T-helper 2 cell treated with Interferon-gamma antibody and Interleukin-4, amounts not matched to agents 5 μg/mL and 100 μg/mL, for 36 hours (primary cell): ENCODE results near the gene SCGB3A1.

Source experiments
- DNase-seq: peaks from one replicate; pipeline ENCODE4 v3.0.0; 2021; ENCODE audit warnings: low spot score
- H3K27ac Mint-ChIP-seq: one replicate; pipeline ENCODE4 v1.8.0; 2021; ENCODE audit warnings: mild to moderate bottlenecking, mixed read lengths
- H3K27me3 Mint-ChIP-seq: one replicate; pipeline ENCODE4 v1.8.0; 2021; ENCODE audit warnings: low read depth, mixed read lengths
- H3K36me3 Mint-ChIP-seq: one replicate; pipeline ENCODE4 v1.8.0; 2021; ENCODE audit warnings: low read depth, mixed read lengths
- H3K4me1 Mint-ChIP-seq: one replicate; pipeline ENCODE4 v1.8.0; 2021; ENCODE audit warnings: low read depth, mixed read lengths
- H3K4me3 Mint-ChIP-seq: one replicate; pipeline ENCODE4 v1.8.0; 2022; ENCODE audit warnings: mild to moderate bottlenecking, moderate library complexity, mixed read lengths
- H3K9me3 Mint-ChIP-seq: one replicate; pipeline ENCODE4 v1.8.0; 2021; ENCODE audit warnings: mixed read lengths

The SCGB3A1 gene

DNA sequence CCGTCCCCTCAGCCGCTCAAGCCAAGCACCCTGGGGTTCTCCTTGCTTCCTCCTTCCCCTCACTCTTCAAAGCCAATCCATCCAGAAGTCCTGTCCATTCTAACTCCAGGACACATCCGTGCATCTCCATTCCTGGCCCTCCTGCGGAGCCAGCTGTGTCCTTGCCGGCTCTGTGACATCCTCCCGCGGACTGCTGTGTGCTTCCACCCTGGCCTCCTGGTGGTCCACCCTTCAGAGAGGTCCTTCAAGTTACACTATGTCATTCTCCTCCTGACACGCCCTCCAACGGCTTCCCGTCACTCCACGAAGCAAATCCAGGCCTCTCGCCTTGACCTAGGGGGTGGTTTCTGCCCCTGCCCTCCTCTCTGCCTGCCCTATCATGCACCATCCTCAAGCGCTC lies 13.0 kb upstream of the SCGB3A1 start:
- DNase-seq = no peak
- Mint-ChIP-seq H3K4me3 (no peak overlapping the region), H3K36me3 (no peaks in the 10 kb centered on the region), H3K9me3 (no peaks in the 10 kb centered on the region), H3K4me1 (peaks cover 5% of the 10 kb centered on the region), H3K27ac (no peak overlapping the region), H3K27me3 (no peaks in the 10 kb centered on the region)

- Mint-ChIP-seq H3K9me3 (no peaks in the 10 kb centered on the region), H3K4me1 (peaks cover 3% of the 10 kb centered on the region), H3K27me3 (no peaks in the 10 kb centered on the region), H3K27ac (no peak overlapping the region), H3K4me3 (no peak overlapping the region), H3K36me3 (no peaks in the 10 kb centered on the region)
- no peak for DNase-seq
Measured at GRCh38 chr5:180603076-180603594, 11.8 kb upstream of the SCGB3A1 start.

DNA sequence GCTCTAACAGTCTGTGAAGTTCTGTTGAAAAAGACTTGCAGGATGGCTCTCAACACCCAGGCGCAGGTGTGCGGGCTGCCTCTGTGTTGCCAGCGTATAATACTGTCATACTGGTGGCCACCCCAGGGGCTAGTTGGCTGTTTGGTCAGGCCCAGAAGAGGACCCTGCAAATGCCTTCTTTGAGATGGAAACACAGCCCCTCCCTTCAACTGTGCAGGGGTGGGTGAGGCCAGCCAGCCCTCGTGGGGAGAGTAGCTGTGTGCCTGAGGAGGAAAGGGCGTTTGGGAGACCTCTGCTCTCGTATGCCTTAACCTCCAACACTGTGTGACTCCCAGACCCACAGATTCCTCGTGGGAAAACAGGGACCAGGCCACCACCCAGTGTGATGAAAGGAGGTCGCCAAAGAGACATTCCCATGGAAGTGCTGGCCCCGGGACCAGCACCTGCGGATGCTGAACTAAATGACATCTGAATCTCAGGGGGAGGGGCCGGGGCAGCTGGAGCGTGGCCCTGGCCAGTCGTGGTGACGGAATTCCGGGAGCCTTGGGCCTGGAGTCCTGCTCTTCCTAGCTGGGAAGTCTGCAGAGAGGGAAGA lies 11.3 kb upstream of the SCGB3A1 start:
- no peaks in the 10 kb centered on the region for H3K36me3 Mint-ChIP-seq
- H3K9me3 Mint-ChIP-seq = no peaks in the 10 kb centered on the region
- DNase-seq = no peak
- no peaks in the 10 kb centered on the region for H3K4me1 Mint-ChIP-seq
- no peak overlapping the region for H3K27ac Mint-ChIP-seq
- no peaks in the 10 kb centered on the region for H3K27me3 Mint-ChIP-seq
- no peak overlapping the region for H3K4me3 Mint-ChIP-seq

- Mint-ChIP-seq H3K27ac (no peak overlapping the region), H3K9me3 (no peaks in the 10 kb centered on the region), H3K27me3 (no peaks in the 10 kb centered on the region), H3K4me1 (no peaks in the 10 kb centered on the region), H3K36me3 (no peaks in the 10 kb centered on the region), H3K4me3 (no peak overlapping the region)
- DNase-seq = no peak
Measured at GRCh38 chr5:180601591-180602480, 10.5 kb upstream of the SCGB3A1 start.

DNA sequence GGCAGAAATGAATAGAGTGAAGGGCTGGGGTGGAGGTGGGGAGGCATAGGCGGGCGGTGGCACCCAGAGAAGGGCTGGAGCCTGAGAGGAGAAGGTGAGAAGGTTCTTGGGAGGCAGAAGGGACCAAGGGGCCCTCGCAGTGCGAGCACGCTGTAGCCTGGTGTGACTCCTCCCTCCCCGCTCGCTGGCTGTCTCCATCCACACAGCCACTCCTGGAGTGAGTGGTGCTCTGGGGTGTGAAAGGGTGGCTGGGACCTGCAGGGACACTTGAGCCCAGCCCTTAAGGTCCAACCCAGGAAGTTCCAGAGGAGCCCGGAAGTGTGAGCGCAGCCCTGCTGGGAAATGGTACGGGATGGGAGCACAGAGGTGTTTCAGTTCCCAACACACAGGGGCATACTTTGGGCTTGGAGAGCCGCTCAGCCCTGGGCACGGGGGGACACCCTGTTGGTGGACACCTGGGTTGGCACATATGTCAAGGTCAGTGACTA lies 9.3 kb upstream of the SCGB3A1 start:
- H3K4me1 Mint-ChIP-seq = no peaks in the 10 kb centered on the region
- H3K27me3 Mint-ChIP-seq = no peaks in the 10 kb centered on the region
- no peaks in the 10 kb centered on the region for H3K9me3 Mint-ChIP-seq
- no peak overlapping the region for H3K27ac Mint-ChIP-seq
- no peak for DNase-seq
- no peak overlapping the region for H3K4me3 Mint-ChIP-seq
- no peaks in the 10 kb centered on the region for H3K36me3 Mint-ChIP-seq

- Mint-ChIP-seq H3K4me3 (no peak overlapping the region), H3K9me3 (no peaks in the 10 kb centered on the region), H3K27me3 (no peaks in the 10 kb centered on the region), H3K27ac (no peak overlapping the region), H3K4me1 (no peaks in the 10 kb centered on the region), H3K36me3 (no peaks in the 10 kb centered on the region)
- no peak for DNase-seq
Measured at GRCh38 chr5:180599981-180600553, 8.8 kb upstream of the SCGB3A1 start.

- Mint-ChIP-seq H3K27me3 (no peaks in the 10 kb centered on the region), H3K4me1 (no peaks in the 10 kb centered on the region), H3K36me3 (no peaks in the 10 kb centered on the region), H3K9me3 (no peaks in the 10 kb centered on the region), H3K4me3 (no peak overlapping the region), H3K27ac (no peak overlapping the region)
- no peak for DNase-seq
Measured at GRCh38 chr5:180599590-180599914, 8.3 kb upstream of the SCGB3A1 start.

- H3K9me3 Mint-ChIP-seq = no peaks in the 10 kb centered on the region
- DNase-seq = no peak
- no peaks in the 10 kb centered on the region for H3K27me3 Mint-ChIP-seq
- H3K4me1 Mint-ChIP-seq = no peaks in the 10 kb centered on the region
- no peaks in the 10 kb centered on the region for H3K36me3 Mint-ChIP-seq
- H3K27ac Mint-ChIP-seq = no peak overlapping the region
- no peak overlapping the region for H3K4me3 Mint-ChIP-seq
Measured at GRCh38 chr5:180598797-180599589, 7.7 kb upstream of the SCGB3A1 start.

GRCh38 chr5:180598316-180598701 lies 7.0 kb upstream of the SCGB3A1 start:
- Mint-ChIP-seq H3K9me3 (no peaks in the 10 kb centered on the region), H3K4me3 (no peak overlapping the region), H3K36me3 (no peaks in the 10 kb centered on the region), H3K4me1 (no peaks in the 10 kb centered on the region), H3K27ac (no peak overlapping the region), H3K27me3 (peaks cover 4% of the 10 kb centered on the region)
- no peak for DNase-seq

GRCh38 chr5:180596668-180597231 lies 5.5 kb upstream of the SCGB3A1 start:
- H3K27me3 Mint-ChIP-seq = peaks cover 18% of the 10 kb centered on the region
- DNase-seq = no peak
- H3K36me3 Mint-ChIP-seq = no peaks in the 10 kb centered on the region

DNA sequence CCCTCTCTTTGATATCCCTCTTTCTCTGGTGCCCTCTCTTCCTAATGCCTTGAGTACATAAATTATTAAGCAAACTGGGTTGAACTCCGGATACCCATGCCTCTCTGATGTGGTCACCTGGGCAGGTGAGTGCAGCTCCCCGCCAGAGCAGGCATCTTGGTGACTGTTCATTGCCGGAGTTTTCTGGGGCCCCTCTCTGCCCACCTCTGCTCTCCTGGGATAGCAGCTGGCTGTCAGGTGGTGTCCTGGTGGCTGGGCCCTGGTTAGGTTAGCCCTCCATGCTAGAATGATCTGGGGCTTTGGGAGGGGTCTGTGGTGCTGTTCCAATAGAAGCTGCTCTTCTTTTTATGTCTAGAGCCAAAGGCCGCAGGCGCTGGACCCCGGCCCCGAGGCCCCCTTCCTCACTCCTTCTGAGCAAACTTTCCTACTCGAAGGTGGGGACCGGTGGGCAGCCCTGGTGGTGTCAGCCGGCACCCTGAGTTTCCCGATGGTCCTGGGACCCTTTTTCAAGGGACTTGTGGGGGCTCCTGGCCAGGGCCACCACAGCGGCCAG lies 4.9 kb upstream of the SCGB3A1 start:
- Mint-ChIP-seq H3K9me3 (no peaks in the 10 kb centered on the region), H3K36me3 (no peaks in the 10 kb centered on the region), H3K4me1 (peaks cover 2% of the 10 kb centered on the region), H3K4me3 (no peak overlapping the region), H3K27ac (no peak overlapping the region), H3K27me3 (peaks cover 18% of the 10 kb centered on the region)
- DNase-seq = no peak

More at GRCh38 chr5:180596668-180597231, 5.5 kb upstream of the SCGB3A1 start:
- Mint-ChIP-seq H3K27ac (no peak overlapping the region), H3K9me3 (no peaks in the 10 kb centered on the region), H3K4me3 (no peak overlapping the region), H3K4me1 (peaks cover 2% of the 10 kb centered on the region)

DNA sequence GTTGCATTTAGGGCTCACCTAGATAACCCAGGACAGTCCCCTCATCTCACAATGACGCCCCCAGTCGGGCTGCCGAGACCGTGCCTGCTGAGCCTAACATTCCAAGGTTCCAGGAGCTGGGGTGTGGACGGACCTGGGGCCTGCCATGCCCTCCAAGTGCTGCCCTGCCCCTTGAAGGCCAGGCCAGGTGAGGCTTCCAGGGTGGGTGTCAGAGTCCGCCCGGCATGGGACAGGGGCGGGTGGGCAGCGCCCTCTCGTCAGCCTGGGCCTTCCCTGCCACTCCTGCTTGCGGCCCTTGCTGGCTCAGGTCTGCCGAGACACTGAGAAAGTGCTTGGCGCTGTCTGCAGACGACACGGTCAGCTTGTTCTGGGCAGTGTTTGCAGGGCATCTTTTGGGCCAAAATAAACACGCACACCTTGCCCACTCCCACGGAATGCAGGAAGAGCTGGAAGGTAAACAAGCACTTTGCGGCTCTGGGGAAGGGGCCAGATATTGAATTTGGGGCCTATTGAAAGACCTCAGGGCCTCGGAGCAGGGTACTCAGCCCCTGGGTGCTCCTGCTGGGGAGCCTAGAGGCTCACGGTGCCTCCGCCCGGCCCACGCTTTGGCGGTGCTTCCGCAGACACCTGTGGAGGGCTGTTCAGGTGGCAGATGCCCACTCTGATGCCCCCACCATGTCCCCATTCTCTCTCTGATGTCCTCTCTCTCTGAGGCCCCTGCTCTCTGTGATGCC lies 4.2 kb upstream of the SCGB3A1 start:
- H3K27ac Mint-ChIP-seq = no peak overlapping the region
- H3K9me3 Mint-ChIP-seq = no peaks in the 10 kb centered on the region
- peaks cover 2% of the 10 kb centered on the region for H3K4me1 Mint-ChIP-seq
- no peak for DNase-seq
- no peaks in the 10 kb centered on the region for H3K36me3 Mint-ChIP-seq
- no peak overlapping the region for H3K4me3 Mint-ChIP-seq
- peaks cover 18% of the 10 kb centered on the region for H3K27me3 Mint-ChIP-seq

DNA sequence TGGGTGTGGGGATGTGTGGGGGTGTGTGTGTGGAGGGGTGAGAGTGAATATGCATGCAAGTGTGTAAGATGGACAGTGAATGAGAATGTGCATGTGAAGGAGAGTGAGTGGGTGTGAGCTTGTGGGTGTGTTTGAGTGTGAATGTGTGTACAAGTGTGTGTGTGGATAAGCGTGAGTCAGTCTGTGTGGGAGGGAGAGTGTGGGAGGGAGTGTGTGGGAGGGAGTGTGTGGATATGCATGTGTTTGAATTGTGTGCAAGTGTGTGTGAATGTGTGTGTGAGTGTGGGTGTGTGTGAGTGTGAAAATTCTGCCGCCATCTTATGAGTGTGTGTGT lies 3.7 kb upstream of the SCGB3A1 start:
- no peak for DNase-seq
- no peak overlapping the region for H3K27ac Mint-ChIP-seq
- H3K4me1 Mint-ChIP-seq = peaks cover 2% of the 10 kb centered on the region
- no peaks in the 10 kb centered on the region for H3K9me3 Mint-ChIP-seq
- peaks cover 18% of the 10 kb centered on the region for H3K27me3 Mint-ChIP-seq
- no peaks in the 10 kb centered on the region for H3K36me3 Mint-ChIP-seq
- H3K4me3 Mint-ChIP-seq = no peak overlapping the region
